ENCODE data around the gene EIF3K. TPM values are rescaled to one million over a fixed set of nuclear protein-coding genes. Genes with fewer than 3 reads are reported as not detected.

EIF3K gene
- total and polyA plus RNA-seq, 2 of the 13 experiments (the other 11 are each of a cell fraction or from before 2014, with no cell fraction given): 179 to 258 TPM

GRCh38 chr19:38569368-38569983 lies 49.5 kb upstream of the EIF3K start:
- no peaks in the 10 kb centered on the region for H3K4me1 ChIP-seq (ENCODE audit: insufficient read depth, low read length)
- FAIRE-seq (no peak), ATAC-seq (no peak), DNase-seq (ENCODE audit: low spot score) (peak; percentile 44)
- peak; percentile 74; the same call in 1 of the 2 replicates for TF ChIP-seq ZNF362 (CRISPR knock-in tag; IDR thresholded peaks at IDR 0.05; ENCODE audit: borderline replicate concordance)
- TF ChIP-seq ZNF629 (CRISPR knock-in tag; conservative IDR thresholded peaks at IDR 0.05): peak; percentile 41; the same call in 1 of the 2 replicates
- TF ChIP-seq SRF (IDR thresholded peaks at IDR 0.05; ENCODE audit: low read depth, low read length): no peak
- TF ChIP-seq ZNF44 (CRISPR knock-in tag; IDR thresholded peaks at IDR 0.05): no peak
- TF ChIP-seq HOXA3 (CRISPR knock-in tag; IDR thresholded peaks at IDR 0.05): no peak
- no peak for TF ChIP-seq ZNF678 (CRISPR knock-in tag; IDR thresholded peaks at IDR 0.05)
- TF ChIP-seq ZMYM2 (CRISPR knock-in tag; IDR thresholded peaks at IDR 0.05): 0 out of 2 replicates have a peak, but pooled peaks have one; percentile 26
- peak; percentile 67 for TF ChIP-seq ZNF770 (CRISPR knock-in tag; IDR thresholded peaks at IDR 0.05)
- no peak for TF ChIP-seq HMG20A (CRISPR knock-in tag; IDR thresholded peaks at IDR 0.05; ENCODE audit: borderline replicate concordance)
- TF ChIP-seq HBP1 (CRISPR knock-in tag; IDR thresholded peaks at IDR 0.05; ENCODE audit: low read depth): no peak
- 0 out of 2 replicates have a peak, but pooled peaks have one; percentile 36 for TF ChIP-seq ZNF589 (CRISPR knock-in tag; conservative IDR thresholded peaks at IDR 0.05)
- TF ChIP-seq PHF21A (CRISPR knock-in tag; IDR thresholded peaks at IDR 0.05): no peak
- H3K36me3 ChIP-seq (replicated peaks in 1 of 2; ENCODE audit: control insufficient read depth in 1 of 2, insufficient read depth in 2 of 2, low read length in 2 of 2): no peaks in the 10 kb centered on the region
- no peak overlapping the region for H3K27ac ChIP-seq (ENCODE audit: extremely low read length, insufficient read depth, low read length)
- ChIA-PET POLR2A (interaction anchor here (1.1 kb wide), 1 partner anchor 49 kb away, joined by 4 read pairs; the partner anchor contains the start of gene EIF3K), CTCF (ENCODE audit: low intra/inter-chr PET ratio, low total read pairs) (no interaction called here)
- H3K79me2 ChIP-seq (ENCODE audit: insufficient read depth, low read length): no peaks in the 10 kb centered on the region
- BruUV-seq (replicated peaks): no TSS peak
- H3K9ac ChIP-seq (ENCODE audit: insufficient read depth, low read depth, low read length): no peak overlapping the region
- no peaks in the 10 kb centered on the region for H3K9me3 ChIP-seq (ENCODE audit: low read length)
- no peak overlapping the region for H2AFZ ChIP-seq (ENCODE audit: low read length)
- no peak overlapping the region for H3K4me3 ChIP-seq (replicated peaks in 1 of 3; ENCODE audit: insufficient read depth in 1 of 3, low read depth in 2 of 3, low read length in 3 of 3)
- H3K4me2 ChIP-seq (ENCODE audit: low read depth, low read length): no peak overlapping the region
- intact Hi-C loops (cut with micrococcal nuclease; ENCODE audit: unreplicated experiment) (no loop called here), in situ Hi-C loops (cut with HindIII; ENCODE audit: extremely low pct_ligation_motif_present, low pct_unique_long_range_greater_than_20kb) (no loop called here)
- 10% methylated on average over 6 of the region's 6 CpGs for WGBS (ENCODE audit: low lambda C conversion rate)
- H3K27me3 ChIP-seq (ENCODE audit: control insufficient read depth in 1 of 2, insufficient read depth in 2 of 2, low read length in 2 of 2): 0 out of 5 replicates have a peak, but pooled peaks cover 2 to 6% of the 10 kb centered on the region in 2 experiments
- H4K20me1 ChIP-seq (ENCODE audit: insufficient read depth, low read length): no peaks in the 10 kb centered on the region

Measured in HepG2 (cell line).